ENCODE results near the gene PPEF1. TPM values are rescaled to one million over a fixed set of nuclear protein-coding genes. Genes with fewer than 3 reads are reported as not detected.
A peak's percentile ranks its signal among the peaks of the same experiment; 100 is the strongest.

PPEF1 gene
- total RNA-seq, 1 experiment from 2014 or later = 0.54 TPM

- H3K27ac Mint-ChIP-seq (ENCODE audit: unreplicated experiment) = peak overlapping the region; percentile 35
- no peaks in the 10 kb centered on the region for H3K27me3 ChIP-seq (replicated peaks; ENCODE audit: control insufficient read depth, insufficient read depth, low read length)
- no TSS peak for BruUV-seq (replicated peaks)
- peak; percentile 33 to 38 for DNase-seq
- no peak for TF ChIP-seq CTCF (IDR thresholded peaks at IDR 0.05; ENCODE audit: insufficient read depth in 1 of 2, low read depth in 1 of 2, low read length in 1 of 2, severe bottlenecking in 1 of 2, unreplicated experiment in 1 of 2)
- POLR2A ChIA-PET = no interaction called here
- H3K4me3 Mint-ChIP-seq (ENCODE audit: unreplicated experiment) = peak overlapping the region; percentile 66
- no peaks in the 10 kb centered on the region for H3K4me1 ChIP-seq
- peaks cover 6% of the 10 kb centered on the region for H3K4me1 Mint-ChIP-seq (ENCODE audit: low read depth, unreplicated experiment)
- no peaks in the 10 kb centered on the region for H3K9me3 ChIP-seq
- H3K27me3 Mint-ChIP-seq (ENCODE audit: insufficient read depth, unreplicated experiment) = no peaks in the 10 kb centered on the region
- H3K4me3 ChIP-seq (ENCODE audit: low read depth, low read length) = peak overlapping the region; percentile 41
- no peaks in the 10 kb centered on the region for H3K9me3 Mint-ChIP-seq (ENCODE audit: unreplicated experiment)
- H3K36me3 Mint-ChIP-seq (ENCODE audit: insufficient read depth, unreplicated experiment) = peaks cover 24% of the 10 kb centered on the region
- CTCF ChIA-PET = no interaction called here
- intact Hi-C loops (cut with micrococcal nuclease; ENCODE audit: unreplicated experiment) = loop anchor here (2.0 to 5.0 kb wide), 2 partner anchors 54 to 213 kb away; no protein-coding TSS in a partner anchor
- no peaks in the 10 kb centered on the region for H3K36me3 ChIP-seq (ENCODE audit: control insufficient read depth, insufficient read depth, low read length)
These were observed 33.0 kb upstream of the PPEF1 start for GRCh38 chrX:18674417-18674787.

- peaks cover 6% of the 10 kb centered on the region for H3K4me1 Mint-ChIP-seq (ENCODE audit: low read depth, unreplicated experiment)
- BruUV-seq (replicated peaks) = TSS peak; percentile 47
- no peaks in the 10 kb centered on the region for H3K9me3 ChIP-seq
- peak overlapping the region; percentile 35 for H3K27ac Mint-ChIP-seq (ENCODE audit: unreplicated experiment)
- no peak for TF ChIP-seq CTCF (IDR thresholded peaks at IDR 0.05; ENCODE audit: insufficient read depth in 1 of 2, low read depth in 1 of 2, low read length in 1 of 2, severe bottlenecking in 1 of 2, unreplicated experiment in 1 of 2)
- intact Hi-C loops (cut with micrococcal nuclease; ENCODE audit: unreplicated experiment) = loop anchor here (2.0 to 5.0 kb wide), 2 partner anchors 54 to 212 kb away; no protein-coding TSS in a partner anchor
- H3K4me1 ChIP-seq = no peaks in the 10 kb centered on the region
- peak overlapping the region; percentile 54 for H3K4me3 ChIP-seq (ENCODE audit: low read depth, low read length)
- no peaks in the 10 kb centered on the region for H3K27me3 ChIP-seq (replicated peaks; ENCODE audit: control insufficient read depth, insufficient read depth, low read length)
- no peaks in the 10 kb centered on the region for H3K9me3 Mint-ChIP-seq (ENCODE audit: unreplicated experiment)
- POLR2A ChIA-PET = no interaction called here
- H3K4me3 Mint-ChIP-seq (ENCODE audit: unreplicated experiment) = peak overlapping the region; percentile 66
- peaks cover 24% of the 10 kb centered on the region for H3K36me3 Mint-ChIP-seq (ENCODE audit: insufficient read depth, unreplicated experiment)
- no peaks in the 10 kb centered on the region for H3K27me3 Mint-ChIP-seq (ENCODE audit: insufficient read depth, unreplicated experiment)
- DNase-seq = peak; percentile 70 to 87
- CTCF ChIA-PET = interaction anchor here (0.7 kb wide), 1 partner anchor 212 kb away, joined by 6 read pairs; no protein-coding TSS in a partner anchor
- H3K36me3 ChIP-seq (ENCODE audit: control insufficient read depth, insufficient read depth, low read length) = no peaks in the 10 kb centered on the region
These were observed 32.4 kb upstream of the PPEF1 start for GRCh38 chrX:18674788-18675735.

- H3K9me3 Mint-ChIP-seq (ENCODE audit: unreplicated experiment) = no peaks in the 10 kb centered on the region
- intact Hi-C loops (cut with micrococcal nuclease; ENCODE audit: unreplicated experiment) = no loop called here
- no peaks in the 10 kb centered on the region for H3K27me3 ChIP-seq (replicated peaks; ENCODE audit: control insufficient read depth, insufficient read depth, low read length)
- H3K4me3 Mint-ChIP-seq (ENCODE audit: unreplicated experiment) = peak overlapping the region; percentile 66
- H3K4me1 Mint-ChIP-seq (ENCODE audit: low read depth, unreplicated experiment) = peaks cover 6% of the 10 kb centered on the region
- ChIA-PET CTCF (interaction anchor here (0.7 to 0.8 kb wide), 2 partner anchors 57 to 211 kb away, joined by 3 to 6 read pairs; no protein-coding TSS in a partner anchor), POLR2A (interaction anchor here (0.7 to 1.4 kb wide), 2 partner anchors 155 to 209 kb away, joined by 4 to 5 read pairs; no protein-coding TSS in a partner anchor)
- H3K36me3 Mint-ChIP-seq (ENCODE audit: insufficient read depth, unreplicated experiment) = peaks cover 24% of the 10 kb centered on the region
- BruUV-seq (replicated peaks) = no TSS peak
- no peak overlapping the region for H3K4me3 ChIP-seq (ENCODE audit: low read depth, low read length)
- H3K36me3 ChIP-seq (ENCODE audit: control insufficient read depth, insufficient read depth, low read length) = no peaks in the 10 kb centered on the region
- no peak for DNase-seq
- no peaks in the 10 kb centered on the region for H3K27me3 Mint-ChIP-seq (ENCODE audit: insufficient read depth, unreplicated experiment)
- no peak for TF ChIP-seq CTCF (IDR thresholded peaks at IDR 0.05; ENCODE audit: insufficient read depth in 1 of 2, low read depth in 1 of 2, low read length in 1 of 2, severe bottlenecking in 1 of 2, unreplicated experiment in 1 of 2)
- H3K9me3 ChIP-seq = no peaks in the 10 kb centered on the region
- H3K4me1 ChIP-seq = no peaks in the 10 kb centered on the region
- H3K27ac Mint-ChIP-seq (ENCODE audit: unreplicated experiment) = peak overlapping the region; percentile 57
These were observed 31.4 kb upstream of the PPEF1 start for GRCh38 chrX:18676050-18676449.
